GM19193 (cell line): Measurements from ENCODE around the gene EFNB2.

Source experiments
- POLR2A ChIP-seq: IDR thresholded peaks from 4 replicates; pipeline ENCODE4 v1.6.1; 2011; ENCODE audit not compliant: insufficient read depth, insufficient read length; ENCODE audit errors: extremely low read depth

The EFNB2 gene

GRCh38 chr13:106533943-106534638, 1.4 kb downstream of the EFNB2 start:
- no peak for TF ChIP-seq POLR2A

GRCh38 chr13:106533101-106533942, 2.1 kb downstream of the EFNB2 start:
- no peak for TF ChIP-seq POLR2A

GRCh38 chr13:106532111-106532929, 3.1 kb downstream of the EFNB2 start:
- no peak for TF ChIP-seq POLR2A

- no peak for TF ChIP-seq POLR2A
Observed at GRCh38 chr13:106530980-106531481, 4.4 kb downstream of the EFNB2 start.

- no peak for TF ChIP-seq POLR2A
Observed at GRCh38 chr13:106530171-106530851, 5.2 kb downstream of the EFNB2 start.

GRCh38 chr13:106529415-106530170, 5.9 kb downstream of the EFNB2 start:
- no peak for TF ChIP-seq POLR2A

- TF ChIP-seq POLR2A = no peak
Observed at GRCh38 chr13:106528718-106529414, 6.6 kb downstream of the EFNB2 start.

GRCh38 chr13:106527826-106528225, 7.6 kb downstream of the EFNB2 start:
- TF ChIP-seq POLR2A = no peak

- TF ChIP-seq POLR2A = no peak
Observed at GRCh38 chr13:106527445-106527801, 8.0 kb downstream of the EFNB2 start.

- no peak for TF ChIP-seq POLR2A
Observed at GRCh38 chr13:106526738-106527444, 8.6 kb downstream of the EFNB2 start.

- TF ChIP-seq POLR2A = no peak
Observed at GRCh38 chr13:106525865-106526264, 9.6 kb downstream of the EFNB2 start.

GRCh38 chr13:106524108-106524507, 11.4 kb downstream of the EFNB2 start:
- TF ChIP-seq POLR2A = no peak

GRCh38 chr13:106523576-106523975, 11.9 kb downstream of the EFNB2 start:
- no peak for TF ChIP-seq POLR2A
